ENCODE results near the gene SUN5. TPM values are rescaled to one million over a fixed set of nuclear protein-coding genes. Genes with fewer than 3 reads are reported as not detected.

Gene SUN5
- total RNA-seq: not detected in 2 replicates

GRCh38 chr20:33004141-33004751 lies at the start of gene SUN5:
SUN5 (minus strand) TSS chr20:33004433; CDS start chr20:33004340, 93 bp downstream.

GRCh38 chr20:33053291-33054106 lies 49.3 kb upstream of the SUN5 start, which contains the start of gene BPIFB3:
BPIFB3 (plus strand) TSS chr20:33053903; CDS start chr20:33055436, 1,533 bp downstream.

GRCh38 chr20:33031531-33031930 lies 27.3 kb upstream of the SUN5 start, which contains the start of gene BPIFB6:
BPIFB6 (plus strand) TSS chr20:33031648; CDS start chr20:33031648, 0 bp downstream.

GRCh38 chr20:33007376-33008335 lies 3.4 kb upstream of the SUN5 start, which contains the start of gene BPIFB2:
BPIFB2 (plus strand) TSS chr20:33007704; CDS start chr20:33008575, 871 bp downstream.

Other genes starting within 250 kb of the SUN5 start
- 5.1 and 7.4 TPM in 2 replicates for gene DNMT3B, start 242.0 kb downstream of the SUN5 start, total RNA-seq
- 111 and 157 TPM in 2 replicates for gene MAPRE1, start 184.5 kb downstream of the SUN5 start, total RNA-seq
- gene EFCAB8, start 145.5 kb downstream of the SUN5 start, total RNA-seq: under 0.01 TPM in 1 of 2 replicates, not detected in the other
- gene BPIFB2, start 3.3 kb upstream of the SUN5 start, total RNA-seq: not detected in 2 replicates
- not detected in 2 replicates for gene BPIFB6, start 27.2 kb upstream of the SUN5 start, total RNA-seq
- not detected in 2 replicates for gene BPIFB3, start 49.5 kb upstream of the SUN5 start, total RNA-seq
- gene BPIFB4, start 75.2 kb upstream of the SUN5 start, total RNA-seq: not detected in 2 replicates
- gene BPIFA2, start 163.7 kb upstream of the SUN5 start, total RNA-seq: not detected in 2 replicates
- not detected in 2 replicates for gene BPIFA3, start 212.9 kb upstream of the SUN5 start, total RNA-seq
- gene BPIFA1, start 231.6 kb upstream of the SUN5 start, total RNA-seq: not detected in 2 replicates

All from uterine smooth muscle cell (primary cell).